Measurements from ENCODE around the gene SUPV3L1.

- no peak for TF ChIP-seq REST (IDR thresholded peaks at IDR 0.05; ENCODE audit: low read depth)
- no peak for TF ChIP-seq CREB1 (IDR thresholded peaks at IDR 0.05; ENCODE audit: low read depth)
- TF ChIP-seq USF1 (IDR thresholded peaks at IDR 0.05) = no peak
- TF ChIP-seq TAF1 (IDR thresholded peaks at IDR 0.05; ENCODE audit: low read depth) = no peak
- no peak for TF ChIP-seq FOXM1 (IDR thresholded peaks at IDR 0.05; ENCODE audit: borderline replicate concordance, low read depth)
- no peak for TF ChIP-seq TCF12 (IDR thresholded peaks at IDR 0.05; ENCODE audit: low read depth)
- TF ChIP-seq RAD21 (IDR thresholded peaks at IDR 0.05; ENCODE audit: low read depth) = no peak
- TF ChIP-seq YY1 (IDR thresholded peaks at IDR 0.05; ENCODE audit: low read depth) = no peak
- TF ChIP-seq EGR1 (IDR thresholded peaks at IDR 0.05) = no peak
- TF ChIP-seq CEBPB (IDR thresholded peaks at IDR 0.05) = no peak
- no peak for TF ChIP-seq MAX (IDR thresholded peaks at IDR 0.05)
- no peak for TF ChIP-seq TEAD4 (IDR thresholded peaks at IDR 0.05)
- no peak for TF ChIP-seq EP300 (IDR thresholded peaks at IDR 0.05; ENCODE audit: borderline replicate concordance)
Observed at GRCh38 chr10:69223028-69223342, 43.0 kb downstream of the SUPV3L1 start.

Data from Ishikawa (cell line).